Ovary (tissue), 3 donors: ENCODE data around the gene IGLL1.

Experiments used
- EP300 ChIP-seq: sonication (generic); formaldehyde crosslinking; IDR thresholded peaks from one replicate; pipeline ENCODE4 v1.6.1; 2017; ENCODE audit warnings: antibody characterized with exemption
- POLR2A ChIP-seq: fragments of 450-650 bp; IDR thresholded peaks from one replicate; pipeline ENCODE4 v1.6.1; 2017; ENCODE audit warnings: antibody characterized with exemption, mild to moderate bottlenecking, moderate library complexity
- TF ChIP-seq, protein P1 (sequence below), 3 donors: fragments of 450-650 bp in 2 of 3; fragments of 200-600 bp in 1 of 3; IDR thresholded peaks; one replicate each; pipeline versions ENCODE4 v1.5.1 to v1.8.0; 2016 to 2022; ENCODE audit warnings: antibody characterized with exemption in 3 of 3, mild to moderate bottlenecking in 1 of 3
- donor health status: DM: no; HTN: no; CAD: no.

DNA sequence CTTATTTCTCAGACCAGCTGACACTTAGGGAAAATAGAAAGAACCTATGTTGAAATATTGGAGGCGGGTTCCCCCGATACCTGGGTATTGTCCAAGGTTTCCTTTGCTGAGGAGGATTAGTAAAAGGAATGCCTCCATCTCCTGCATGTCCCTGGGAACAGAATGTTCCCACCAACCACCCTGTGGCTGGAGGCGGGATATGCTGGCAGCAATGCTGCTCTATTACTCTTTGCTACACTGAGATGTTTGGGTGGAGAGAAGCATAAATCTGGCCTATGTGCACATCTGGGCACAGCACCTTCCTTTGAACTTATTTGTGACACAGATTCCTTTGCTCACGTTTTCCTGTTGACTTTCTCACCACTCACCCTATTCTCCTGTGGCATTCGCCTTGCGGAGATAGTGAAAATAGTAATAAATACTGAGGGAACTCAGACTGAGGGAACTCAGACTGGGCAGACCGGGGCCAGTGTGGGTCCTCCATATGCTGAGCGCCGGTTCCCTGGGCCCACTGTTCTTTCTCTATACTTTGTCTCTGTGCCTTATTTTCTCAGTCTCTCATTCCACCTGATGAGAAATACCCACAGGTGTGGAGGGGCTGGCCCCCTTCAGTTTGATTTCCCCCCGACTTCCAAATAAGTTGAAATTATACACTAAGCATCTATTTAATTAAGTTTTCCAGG lies 32.1 kb downstream of the IGLL1 start:
- TF ChIP-seq POLR2A = no peak
- TF ChIP-seq, protein P1, sequence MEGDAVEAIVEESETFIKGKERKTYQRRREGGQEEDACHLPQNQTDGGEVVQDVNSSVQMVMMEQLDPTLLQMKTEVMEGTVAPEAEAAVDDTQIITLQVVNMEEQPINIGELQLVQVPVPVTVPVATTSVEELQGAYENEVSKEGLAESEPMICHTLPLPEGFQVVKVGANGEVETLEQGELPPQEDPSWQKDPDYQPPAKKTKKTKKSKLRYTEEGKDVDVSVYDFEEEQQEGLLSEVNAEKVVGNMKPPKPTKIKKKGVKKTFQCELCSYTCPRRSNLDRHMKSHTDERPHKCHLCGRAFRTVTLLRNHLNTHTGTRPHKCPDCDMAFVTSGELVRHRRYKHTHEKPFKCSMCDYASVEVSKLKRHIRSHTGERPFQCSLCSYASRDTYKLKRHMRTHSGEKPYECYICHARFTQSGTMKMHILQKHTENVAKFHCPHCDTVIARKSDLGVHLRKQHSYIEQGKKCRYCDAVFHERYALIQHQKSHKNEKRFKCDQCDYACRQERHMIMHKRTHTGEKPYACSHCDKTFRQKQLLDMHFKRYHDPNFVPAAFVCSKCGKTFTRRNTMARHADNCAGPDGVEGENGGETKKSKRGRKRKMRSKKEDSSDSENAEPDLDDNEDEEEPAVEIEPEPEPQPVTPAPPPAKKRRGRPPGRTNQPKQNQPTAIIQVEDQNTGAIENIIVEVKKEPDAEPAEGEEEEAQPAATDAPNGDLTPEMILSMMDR (IDR thresholded peaks at IDR 0.05) = no peak
- no peak for TF ChIP-seq EP300
